Stimulated activated CD4-positive, alpha-beta T cell treated with anti-CD3 and anti-CD28 coated beads, Interleukin-12 subunit alpha, Interleukin-12 subunit beta, amount 100 ng/mL, for 24 hours (primary cell): ENCODE measurements around the gene GRM8.

Experiments
- DNase-seq, 2 experiments: peaks; one replicate each; pipeline ENCODE4 v3.0.0-alpha.2; 2020; ENCODE audit warnings: low read depth in 2 of 2

The GRM8 gene

DNA sequence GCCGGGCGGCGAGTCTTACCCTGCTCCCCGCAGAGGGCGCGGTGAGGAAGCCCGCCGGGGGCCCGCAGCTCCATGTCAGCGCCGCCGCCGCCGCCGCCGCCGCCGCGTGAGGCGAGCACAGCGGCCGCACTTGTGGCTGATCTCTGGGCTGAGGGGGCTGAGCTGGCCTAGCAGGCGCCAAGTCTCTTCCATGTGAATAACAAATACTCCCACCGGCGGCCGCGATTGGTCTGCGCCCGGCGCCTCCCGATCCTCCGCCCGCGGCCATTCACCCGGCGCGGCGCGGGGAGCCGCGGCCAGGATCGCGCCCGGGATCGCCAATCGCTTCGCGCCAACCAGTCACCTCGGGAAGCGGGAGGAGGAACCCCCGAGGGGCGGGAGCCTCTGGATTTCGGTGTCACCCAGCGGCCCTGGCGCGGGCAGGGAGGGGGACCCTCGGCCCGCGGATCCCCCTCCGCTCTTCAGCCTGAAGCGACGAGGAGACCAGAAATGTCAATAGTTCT lies at the start of gene GRM8:
Gene GRM8 (minus strand): TSS at position 164 of the 503 bp plus-strand sequence.
- DNase-seq: peak in 1 of 2 experiments; percentile 7

DNA sequence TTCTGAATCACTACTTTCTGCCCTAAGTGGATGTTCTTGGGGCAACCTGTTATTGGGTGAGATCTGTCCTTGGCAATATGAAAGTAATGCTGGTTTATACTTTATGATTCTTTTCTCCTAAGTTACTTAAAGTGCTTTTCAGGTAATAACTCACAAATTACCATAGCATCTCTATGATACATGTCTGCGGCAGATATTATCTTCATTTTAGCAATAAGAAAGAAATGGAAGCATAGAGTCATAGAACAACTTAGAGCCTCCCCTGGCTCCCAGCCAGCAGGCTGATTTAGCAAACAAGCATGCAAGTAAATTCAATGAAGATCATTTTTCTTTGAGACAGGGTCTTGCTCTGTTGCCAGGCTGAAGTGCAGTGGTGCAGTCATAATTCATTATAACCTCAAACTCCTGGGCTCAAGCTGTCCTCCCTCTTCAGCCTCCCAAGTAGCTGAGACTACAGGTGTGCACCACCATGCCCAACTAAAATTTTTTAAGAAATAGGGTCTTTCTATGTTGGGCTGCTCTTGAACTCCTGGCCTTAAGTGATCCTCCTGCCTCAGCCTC lies 38.1 kb upstream of the GRM8 start:
- no peak for DNase-seq

DNA sequence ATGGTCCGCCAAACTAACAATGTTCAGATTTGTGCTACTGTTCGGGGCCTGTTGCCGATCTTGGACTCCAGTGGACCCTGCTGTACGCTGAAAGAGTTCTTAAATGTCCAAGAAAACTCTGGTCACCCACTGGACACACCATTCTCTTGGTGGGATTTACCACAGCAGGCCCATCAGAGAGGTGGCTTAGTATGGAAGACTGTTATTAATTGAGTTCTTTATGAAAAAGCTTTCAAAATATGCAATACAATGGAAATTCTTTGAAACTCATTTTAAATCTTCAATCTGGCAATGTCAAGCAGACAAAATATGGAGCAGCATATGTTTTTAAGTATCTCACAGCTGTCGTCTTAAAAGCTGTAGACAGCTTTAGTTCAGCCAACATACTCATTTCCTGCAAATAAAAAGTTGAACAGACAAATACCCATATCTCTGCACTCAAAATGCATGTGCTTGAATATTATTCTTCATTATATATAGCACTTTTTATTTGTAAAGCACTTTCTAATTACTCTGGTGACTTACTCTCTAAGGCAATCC lies 37.4 kb upstream of the GRM8 start:
- DNase-seq: no peak

DNA sequence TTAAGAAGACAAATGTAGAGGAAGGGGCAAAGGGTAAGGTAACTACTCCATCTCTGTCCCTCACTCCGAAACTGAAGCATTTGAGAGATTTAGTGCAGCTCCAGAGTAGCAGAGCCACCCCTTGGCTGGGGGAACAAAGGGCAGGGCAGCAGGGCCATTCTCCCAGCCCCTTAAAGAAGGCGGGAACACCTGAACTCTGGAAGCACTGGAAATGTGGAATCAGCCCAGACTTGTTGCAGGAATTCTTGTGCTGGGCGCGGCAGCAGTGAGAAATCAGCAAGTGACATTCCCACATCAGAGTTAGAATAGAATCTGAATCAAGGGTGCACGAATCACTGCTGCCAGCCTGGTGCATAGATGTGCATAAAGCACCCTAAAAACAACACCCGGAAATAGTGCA lies 34.4 kb upstream of the GRM8 start:
- no peak for DNase-seq

DNA sequence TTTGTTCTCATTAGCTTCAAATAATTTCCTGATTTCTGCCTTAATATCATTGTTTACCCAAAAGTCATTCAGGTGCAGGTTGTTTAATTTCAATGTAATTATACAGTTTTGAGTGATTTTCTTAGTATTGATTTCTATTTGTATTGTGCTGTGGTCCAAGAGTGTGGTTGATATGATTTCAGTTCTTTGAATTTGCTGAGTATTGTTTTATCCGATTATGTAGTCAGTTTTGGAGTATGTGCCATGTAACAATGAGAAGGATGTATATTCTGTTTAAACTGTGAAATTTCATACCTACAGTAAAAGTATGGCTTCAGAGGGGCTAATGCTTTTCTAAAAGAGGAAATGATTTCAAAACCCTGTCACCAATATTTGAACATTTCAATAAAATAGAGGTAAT lies 17.4 kb upstream of the GRM8 start:
- DNase-seq: no peak

DNA sequence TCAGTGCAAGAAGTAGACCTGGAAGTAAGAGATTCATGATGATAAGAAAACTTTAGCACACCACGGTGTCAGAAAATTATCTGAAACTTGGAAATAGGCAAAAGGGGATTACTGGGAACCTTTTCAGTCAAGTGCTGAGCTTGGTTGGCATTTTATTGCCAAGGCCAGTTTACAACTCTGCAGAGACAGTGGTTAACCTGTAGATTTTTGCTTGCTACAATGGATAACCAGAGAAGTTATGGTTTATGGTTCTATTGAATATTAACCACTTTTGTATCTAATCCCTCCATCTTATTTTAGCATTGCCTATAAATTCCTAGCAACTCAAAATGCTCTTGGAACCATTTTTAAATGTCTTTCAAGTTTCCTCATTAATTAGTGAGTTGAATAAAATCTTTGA lies 13.3 kb upstream of the GRM8 start:
- DNase-seq: no peak

DNA sequence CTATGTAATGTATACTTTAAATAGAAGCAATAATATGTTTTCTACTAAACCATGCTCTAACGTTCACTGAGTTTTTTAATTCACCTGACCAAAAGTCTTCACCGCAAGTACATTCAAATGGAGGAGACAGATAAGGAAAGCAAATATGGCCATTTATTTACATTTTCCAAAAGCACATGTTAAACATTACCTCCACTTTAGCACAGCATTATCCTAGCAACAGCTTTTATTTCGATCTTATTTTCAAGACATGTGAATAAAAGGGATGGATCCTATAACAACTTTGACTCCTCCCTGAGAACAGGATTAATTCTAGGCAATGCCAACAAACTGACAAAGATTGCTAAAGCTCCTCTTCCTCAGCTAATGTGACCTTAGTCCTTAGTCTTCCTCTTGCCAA lies 11.5 kb upstream of the GRM8 start:
- DNase-seq: no peak

DNA sequence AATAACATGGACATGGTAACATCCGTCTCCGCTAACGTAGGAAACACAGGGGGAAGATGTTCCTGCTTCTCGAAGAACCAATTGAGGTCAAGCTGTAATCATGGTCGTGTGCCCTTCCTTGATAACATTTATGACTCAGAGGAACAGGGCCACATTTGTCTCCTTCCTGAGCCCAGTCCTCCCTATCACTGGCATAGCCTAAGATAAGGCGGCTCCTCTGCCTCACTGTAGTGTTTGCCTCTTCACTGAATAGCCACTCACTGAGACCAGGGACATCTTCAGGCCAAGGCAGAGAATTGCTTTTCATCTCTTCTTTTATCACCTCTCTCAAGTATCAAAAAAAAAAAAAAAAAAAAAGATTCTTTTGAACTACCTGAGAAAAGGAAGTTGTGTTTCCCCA lies 5.4 kb upstream of the GRM8 start:
- DNase-seq: no peak

DNA sequence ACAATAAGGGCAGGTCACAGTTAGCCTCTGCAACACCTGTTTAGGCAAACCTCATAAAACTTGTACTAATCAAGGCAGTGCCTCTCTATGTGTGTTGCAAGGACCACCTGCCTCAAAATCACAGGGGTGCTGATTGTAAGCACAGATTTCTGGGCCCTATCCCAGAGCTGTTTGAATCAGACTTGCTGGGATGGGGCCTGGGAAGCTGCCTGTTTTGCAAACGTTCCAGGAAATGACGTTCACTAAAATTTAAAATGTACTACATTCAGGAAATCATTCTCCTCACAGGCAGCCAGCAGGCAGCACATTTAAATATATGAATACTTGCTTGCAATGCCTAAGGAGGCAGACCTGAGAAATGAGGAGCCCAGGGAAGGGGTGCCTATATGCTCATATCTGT lies 4.3 kb upstream of the GRM8 start:
- DNase-seq: no peak

DNA sequence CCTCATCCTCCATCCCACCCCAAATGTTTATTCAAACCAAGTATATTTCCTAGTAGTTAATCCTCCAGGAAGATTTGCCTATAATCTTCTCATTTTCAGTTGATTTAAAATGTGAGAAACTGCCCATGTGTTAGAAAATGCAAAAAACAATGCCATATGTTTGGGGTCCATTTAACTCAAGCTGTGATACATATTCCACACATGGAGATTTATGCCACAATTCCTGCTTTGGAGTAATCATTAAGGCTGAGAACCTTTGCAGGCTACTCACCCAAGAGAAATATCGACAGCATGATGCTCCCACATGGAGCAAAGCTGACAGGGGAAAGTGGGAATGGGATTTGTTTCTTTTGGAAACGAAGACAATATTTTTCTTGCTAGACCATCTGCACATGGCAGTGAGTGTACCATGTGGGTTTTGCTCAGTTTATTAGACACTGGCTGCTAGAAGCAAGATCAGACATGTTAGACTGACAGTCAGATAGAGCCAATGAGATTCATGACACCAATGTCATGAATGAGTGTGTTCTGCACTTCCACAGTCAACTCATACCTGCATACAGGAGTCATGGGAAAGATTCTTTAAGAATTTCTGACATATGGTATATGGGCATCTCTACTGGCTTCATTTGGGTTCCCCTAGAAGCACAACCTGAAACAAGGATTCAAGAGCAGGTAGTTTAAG lies 3.4 kb upstream of the GRM8 start:
- DNase-seq: no peak

DNA sequence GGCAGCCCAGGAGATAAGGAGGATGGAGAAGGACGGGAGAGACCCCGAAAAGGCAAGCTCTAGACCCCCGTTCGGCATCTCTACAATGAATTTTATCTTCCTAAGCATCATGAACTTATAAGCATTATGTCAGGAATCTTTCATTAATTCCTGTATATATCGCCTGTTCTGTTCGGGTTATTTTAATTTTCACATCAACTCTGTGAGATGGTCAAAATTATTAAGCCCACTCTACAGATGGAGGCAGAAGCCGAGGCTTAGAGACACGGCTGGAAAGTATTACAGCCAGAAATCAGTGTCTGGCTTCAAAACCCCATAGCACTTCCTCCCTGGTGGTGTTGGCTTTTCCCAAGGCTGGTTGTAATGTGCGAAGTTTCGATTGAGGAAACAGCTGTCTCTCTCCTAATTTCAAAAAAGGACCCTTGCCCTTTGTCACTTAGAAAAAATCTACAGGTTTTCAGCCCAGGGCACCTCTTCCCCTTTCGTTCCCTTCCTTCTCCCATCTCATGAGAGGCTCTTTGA lies 1.5 kb upstream of the GRM8 start:
- no peak for DNase-seq

DNA sequence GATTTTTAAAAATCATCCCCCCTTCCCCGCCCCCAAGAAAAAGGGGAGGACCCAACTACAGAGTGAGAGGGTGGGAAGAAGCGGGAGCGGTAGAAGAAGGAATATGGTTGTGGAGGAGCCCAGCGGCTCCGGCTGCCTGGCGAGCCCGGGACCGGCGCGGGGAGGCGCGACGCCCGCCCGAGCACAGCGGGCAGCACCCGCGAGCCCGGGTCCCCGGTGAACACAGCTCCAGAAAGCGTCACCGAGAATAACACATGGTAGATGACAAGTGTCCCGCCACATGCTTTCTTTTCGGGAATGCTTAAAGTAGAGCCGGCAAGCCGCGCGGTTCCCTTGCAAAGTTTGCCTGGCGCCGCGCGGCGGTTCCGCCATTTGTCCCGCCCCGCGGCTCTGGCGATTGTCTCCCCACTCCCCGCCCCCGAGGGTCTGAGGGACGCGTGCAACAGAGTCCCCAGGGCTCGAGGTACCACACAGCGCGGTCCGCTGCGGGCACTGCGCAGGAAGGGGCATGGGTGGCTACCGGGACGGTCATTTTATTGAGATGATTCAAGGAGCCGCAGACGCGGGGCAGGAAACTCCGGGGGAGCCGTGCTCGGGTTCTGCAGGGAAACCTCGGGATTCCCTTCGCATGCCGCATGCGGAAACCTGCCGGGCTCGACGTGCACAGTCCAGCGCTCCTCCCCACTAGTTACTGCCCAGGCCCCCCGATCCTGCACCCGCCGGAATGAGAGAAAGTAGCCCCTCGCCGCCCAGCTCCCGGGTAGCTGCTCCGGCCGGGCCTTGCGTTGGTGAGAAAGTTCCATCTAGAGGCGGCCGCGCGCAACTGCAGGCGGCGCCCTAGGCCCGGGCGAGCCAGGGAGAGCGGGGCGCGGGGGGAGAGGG lies 781 bp upstream of the GRM8 start:
- DNase-seq: peak in 1 of 2 experiments; percentile 50

DNA sequence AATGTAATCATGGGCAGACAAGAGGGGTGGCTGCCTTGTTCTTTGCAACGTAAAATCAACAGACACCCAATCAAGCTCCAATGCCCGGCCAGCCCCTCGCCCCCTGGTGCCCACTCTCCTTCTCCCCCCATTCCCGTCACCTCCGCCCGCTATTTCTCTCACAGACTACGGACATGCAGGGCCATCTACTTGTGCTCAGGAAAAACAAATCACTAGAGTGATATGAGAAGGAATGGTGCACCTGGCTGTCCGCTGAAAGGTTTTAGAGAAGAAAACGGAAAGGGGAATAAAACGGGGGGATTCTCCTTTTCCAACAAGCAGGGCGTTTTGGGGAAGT lies 396 bp downstream of the GRM8 start:
- DNase-seq: no peak

DNA sequence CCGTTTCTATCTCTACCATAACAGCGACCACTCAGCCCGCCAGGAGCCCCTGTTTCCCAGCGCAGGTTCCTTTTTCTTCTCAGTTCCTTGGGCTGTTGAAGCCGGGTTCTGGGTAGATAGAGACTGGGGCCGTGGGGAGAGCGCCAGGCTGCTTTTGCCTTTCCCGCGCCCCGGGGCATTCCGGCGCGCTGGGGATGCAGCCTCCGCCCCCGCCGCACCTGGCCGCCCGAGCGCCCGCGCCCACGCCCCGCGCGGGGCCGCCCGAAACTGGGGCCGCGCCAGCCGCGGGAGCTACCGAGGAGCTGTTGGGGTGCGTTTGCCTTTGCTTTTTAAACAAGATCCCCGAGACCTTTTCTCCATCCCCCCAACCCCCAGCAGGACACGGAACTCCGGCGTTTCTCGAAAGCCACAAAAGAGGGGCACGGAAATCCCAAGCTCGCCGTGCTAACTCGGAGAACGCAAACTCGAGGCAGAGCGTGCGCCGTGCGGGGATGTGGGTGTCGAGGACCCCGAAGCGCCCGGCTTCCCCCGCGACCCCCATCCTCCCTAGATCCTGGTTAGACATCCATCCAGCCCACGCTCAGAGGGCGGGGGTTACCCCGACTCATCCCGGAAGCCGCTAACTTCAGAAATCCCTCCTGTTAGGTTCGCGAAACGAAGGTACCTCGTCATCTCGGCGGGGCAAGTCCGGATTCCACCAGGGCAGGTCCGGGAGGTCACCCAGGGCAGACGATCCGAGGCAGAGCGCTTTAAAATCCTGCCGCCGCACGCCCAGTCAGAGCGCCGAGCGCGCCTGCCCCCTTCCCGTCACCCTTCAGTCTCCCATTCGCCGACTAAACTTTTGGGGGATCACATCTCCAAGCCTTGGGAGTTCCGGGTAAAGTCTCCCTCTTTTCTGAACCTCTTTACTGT lies 1.0 kb downstream of the GRM8 start:
- DNase-seq: peak in 1 of 2 experiments; percentile 14

DNA sequence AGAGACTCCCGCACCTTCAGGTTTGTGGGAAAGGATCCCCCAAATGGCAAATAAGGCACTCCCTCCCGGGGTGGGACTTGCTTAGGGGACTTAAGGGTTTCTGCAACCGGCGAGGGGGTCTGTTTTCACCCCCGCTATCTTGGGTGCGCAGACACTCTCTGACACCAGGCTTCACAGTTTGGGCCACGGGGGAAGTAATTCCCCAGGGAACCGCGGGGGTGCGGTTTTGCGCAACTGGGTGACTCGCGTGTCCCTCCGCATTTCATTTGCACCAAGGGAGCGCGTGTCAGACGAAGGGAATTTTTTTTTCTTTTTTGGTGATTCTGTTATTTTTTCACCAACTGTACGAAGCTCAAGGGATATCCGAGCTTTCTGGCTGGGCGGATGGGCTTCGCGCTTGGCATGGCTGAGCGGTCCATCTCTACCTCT lies 1.7 kb downstream of the GRM8 start:
- no peak for DNase-seq

DNA sequence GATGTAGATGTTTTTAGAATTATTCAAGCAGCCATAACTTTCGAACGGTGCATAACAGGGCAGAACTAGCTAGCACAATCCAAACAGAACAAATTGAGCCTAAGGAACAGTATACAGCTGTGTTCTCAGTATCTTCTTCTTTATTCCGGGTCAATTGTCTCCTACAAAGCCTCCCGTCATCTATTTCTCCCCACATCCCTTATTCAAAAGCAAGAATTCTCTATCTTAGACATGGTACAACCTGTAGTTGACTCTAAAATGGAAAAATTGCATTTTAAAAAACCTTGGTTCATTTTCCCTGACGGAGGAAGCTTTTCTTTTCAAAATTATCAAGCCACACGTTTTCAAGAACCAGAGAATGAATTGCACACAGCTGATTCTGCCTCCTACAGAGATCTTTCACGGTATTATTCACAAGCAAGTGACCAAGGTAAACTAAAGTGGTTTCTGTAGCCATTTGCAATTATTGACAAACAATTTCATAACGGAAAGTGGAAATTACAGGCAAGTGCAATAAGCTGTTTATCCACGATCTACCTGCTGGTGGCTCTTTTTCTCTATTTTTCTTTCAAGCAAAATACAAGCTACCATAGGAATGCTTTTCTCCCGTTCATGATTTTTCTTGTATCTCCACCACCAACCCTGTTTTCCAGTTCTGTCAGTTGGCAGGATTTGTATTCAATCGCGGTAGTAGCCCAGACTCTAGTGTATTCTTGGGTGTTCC lies 2.3 kb downstream of the GRM8 start:
- DNase-seq: no peak

DNA sequence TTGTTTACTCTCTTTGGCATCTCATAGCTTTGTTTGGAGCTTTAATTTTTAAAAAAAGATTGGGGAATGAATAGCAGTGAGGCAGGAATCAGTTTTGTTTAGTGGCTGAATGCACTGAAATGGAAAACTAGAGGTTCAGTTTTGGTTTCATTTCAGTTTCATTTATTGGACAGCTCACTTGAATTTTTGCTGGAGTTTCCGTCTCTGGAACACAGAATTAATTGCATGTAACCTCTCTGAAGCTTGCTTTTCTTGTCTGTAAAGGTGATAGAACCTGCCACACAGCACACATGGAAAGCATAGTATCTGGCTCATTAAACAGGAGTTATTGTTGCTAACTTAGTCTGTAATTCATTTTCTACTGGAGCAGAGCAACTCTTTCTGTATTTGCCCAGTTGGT lies 7.1 kb downstream of the GRM8 start:
- DNase-seq: no peak

DNA sequence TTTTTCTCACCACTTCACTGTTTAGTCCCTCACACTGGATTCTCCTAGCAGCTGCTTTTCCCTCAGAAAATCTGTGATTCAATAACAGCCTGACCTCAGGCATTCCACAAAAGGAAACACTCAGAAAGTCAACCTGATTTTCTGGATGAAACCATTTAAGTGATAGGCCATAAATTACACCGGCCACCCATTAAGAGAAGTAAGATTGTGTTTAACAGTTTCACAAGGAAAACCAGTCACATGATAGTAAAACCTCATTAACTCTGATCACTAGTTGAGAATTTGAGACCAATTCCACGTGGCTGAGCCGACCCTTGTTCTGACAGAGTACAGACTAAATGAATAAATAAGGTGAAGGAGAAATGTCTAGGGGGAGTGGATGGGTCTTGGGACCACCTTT lies 7.7 kb downstream of the GRM8 start:
- DNase-seq: no peak

DNA sequence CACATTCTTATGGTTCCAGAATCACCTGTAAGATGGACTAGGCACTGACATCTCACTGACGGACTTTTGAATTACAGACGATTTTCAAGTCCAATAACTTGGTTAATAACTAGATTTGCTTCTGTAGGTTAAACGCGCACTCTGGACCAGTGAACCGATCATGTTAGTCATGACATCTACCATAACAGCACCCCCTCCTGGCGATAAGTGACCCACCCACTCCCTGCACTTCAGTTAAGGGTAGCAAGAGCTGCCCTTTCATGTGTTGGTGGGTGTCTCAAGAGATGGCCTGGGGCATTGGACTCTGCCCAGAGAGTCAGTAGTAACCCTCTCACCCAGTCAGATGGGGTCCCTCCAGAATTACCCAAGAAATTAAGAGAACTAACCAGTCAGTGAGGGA lies 12.9 kb downstream of the GRM8 start:
- DNase-seq: no peak

DNA sequence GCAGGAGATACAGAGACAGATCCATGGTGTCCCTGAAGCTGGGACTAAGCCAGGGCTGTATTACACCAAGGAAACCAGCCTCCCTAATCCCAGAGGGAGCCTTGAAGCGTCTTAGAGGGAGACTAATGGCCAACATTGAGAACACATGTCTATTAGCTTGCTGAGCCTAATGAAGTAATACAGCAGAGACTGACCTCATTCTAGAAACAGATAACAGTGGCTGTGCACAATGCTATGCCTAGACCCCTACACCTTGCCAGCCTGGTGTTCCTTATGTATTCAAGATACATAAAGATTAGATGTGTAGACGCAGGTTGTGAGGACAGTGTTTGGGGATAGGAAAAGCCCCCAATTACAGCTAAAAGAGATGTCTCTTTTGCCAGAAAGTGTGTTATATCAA lies 19.1 kb downstream of the GRM8 start:
- DNase-seq: no peak

DNA sequence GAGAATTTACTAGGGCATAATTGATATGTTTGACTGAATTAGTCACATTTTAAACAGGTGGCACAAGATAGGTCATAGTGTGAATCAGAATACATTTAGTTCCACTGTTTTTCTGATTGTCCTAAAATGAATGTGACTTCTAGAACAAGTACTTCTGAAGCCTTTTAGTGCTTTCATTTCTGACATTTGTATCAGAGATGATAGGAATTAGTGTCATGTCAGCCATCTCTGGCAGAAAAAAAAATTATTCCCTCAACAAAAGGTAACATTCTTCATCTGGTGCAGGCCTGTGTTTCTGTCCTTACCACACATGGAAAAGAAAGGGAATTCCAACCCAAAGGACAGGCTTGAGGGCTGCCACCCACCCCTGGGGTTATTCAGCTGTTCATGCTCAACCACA lies 21.3 kb downstream of the GRM8 start:
- no peak for DNase-seq
